ENCODE data around the gene TNS3.
"Not testable (repeated sequence)": the region's sequence is repeated elsewhere in the genome, so short reads cannot be mapped to it uniquely, and the experiment has no call there.

Gene TNS3

DNA sequence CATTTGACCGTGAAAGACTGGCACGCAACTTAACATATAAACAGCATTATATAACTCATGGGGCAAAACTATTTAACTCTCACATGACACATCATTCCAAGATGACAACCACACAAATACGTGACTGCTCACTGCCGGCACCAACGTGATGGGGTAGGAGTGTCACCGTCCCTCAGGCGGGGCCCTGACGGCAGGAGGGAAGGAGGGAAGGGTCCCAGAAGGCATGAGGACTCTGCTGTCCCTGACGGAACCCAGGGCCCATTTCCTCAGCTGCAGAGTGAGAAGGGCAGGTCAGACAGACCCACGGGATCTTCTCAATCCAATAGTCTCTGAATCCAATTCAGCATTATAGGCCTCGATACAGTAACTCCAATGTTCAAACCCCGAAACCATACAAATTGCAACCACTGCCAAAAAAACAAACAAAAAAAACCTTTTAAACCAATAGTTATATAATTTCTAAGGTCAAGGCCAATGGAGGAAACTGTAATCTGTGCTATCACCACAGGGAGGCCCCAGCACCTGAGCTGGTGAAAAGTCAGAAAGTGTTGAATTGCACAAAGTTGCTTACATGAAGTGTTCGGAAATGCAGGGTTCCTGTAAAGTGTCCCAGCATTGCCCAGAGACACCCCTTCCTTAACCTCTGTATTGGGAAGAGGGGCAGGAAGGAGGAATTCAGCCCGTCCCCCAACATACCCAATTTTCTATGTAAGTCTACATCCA lies 137.4 kb downstream of the TNS3 start:
- DNase-seq, result no peak

DNA sequence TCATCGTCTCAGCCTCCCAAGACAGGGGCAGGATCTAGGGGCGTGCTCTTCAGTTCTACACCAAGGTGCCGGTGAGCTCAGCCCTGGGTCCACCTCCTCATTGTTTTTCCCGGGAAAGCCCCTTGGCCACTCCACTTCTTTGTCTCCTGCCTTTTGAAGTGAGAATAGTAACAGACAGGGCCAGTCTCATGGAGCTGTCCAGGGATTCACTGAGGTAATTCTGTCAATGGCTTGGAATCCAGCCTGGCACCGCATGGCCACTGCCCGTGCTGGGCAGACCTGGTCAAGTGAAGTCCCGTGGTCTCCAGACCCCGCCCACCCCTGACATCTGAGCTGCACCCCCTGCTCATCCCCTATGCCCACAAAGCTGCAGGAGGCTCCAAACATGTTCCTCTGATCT lies 138.9 kb downstream of the TNS3 start:
- no peak for DNase-seq

DNA sequence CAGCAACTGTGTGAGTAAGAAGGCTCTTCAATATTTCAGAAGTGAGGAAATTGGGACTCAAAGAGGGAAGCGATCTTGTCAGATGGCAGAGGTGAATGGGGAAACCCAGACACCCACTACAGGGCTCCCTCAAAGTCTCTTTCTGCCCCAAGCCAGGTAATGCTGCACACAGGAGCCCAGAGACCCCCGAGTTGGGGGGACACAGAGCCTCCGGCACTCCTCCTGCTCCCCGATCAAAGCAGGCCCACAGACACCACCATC lies 139.4 kb downstream of the TNS3 start:
- DNase-seq, result no peak

DNA sequence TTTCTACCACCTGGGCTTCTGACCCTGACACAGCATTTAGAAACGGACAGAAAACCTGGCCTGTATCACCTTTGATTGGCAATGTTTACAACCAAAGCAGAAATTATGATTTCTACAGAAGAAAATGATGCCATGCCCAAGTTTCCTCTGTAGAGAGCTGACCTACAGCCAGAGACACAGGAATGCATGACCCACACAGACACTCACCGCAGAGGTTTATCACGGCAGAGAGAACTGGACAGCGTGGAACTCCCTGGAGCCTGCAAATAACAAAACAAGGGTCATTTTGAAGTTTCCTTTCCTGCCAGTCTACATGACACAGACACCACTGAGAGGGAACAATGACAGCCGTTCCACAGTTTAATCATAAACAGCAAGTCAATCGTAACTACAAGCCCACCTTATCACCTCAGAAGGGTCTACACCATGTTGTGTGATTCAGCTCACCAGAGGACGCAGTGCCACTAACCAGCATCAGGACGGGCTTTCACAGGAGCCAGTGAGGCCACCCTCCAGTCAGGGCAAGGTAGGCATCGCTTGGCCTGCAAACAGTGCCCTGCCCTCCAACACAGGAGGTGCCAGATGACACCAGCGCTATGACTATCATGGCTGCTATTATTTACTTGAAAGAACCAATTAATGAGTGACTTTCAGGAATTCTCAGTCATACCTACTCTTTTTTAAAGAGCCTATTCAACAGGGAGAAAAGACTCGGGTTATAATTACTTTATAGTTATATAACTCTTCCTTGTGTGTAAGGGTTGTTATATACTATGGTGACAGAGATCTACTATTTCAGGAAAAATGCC lies 139.9 kb downstream of the TNS3 start:
- DNase-seq, result no peak

DNA sequence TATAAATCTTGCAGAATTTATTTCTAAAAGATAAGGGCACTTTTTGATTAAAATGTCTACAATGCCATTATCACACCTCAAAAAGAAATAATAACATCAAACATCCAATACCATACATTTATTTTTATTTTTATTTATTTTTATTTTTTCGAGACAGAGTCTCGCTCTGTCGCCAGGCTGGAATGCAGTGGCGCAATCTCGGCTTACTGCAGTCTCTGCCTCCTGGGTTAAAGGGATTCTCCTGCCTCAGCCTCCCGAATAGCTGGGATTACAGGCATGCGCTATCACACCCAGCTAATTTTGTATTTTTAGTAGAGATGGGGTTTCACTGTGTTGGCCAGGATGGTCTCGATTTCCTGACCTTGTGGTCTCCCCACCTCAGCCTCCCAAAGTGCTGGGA lies 140.9 kb downstream of the TNS3 start:
- not testable (repeated sequence) for DNase-seq

DNA sequence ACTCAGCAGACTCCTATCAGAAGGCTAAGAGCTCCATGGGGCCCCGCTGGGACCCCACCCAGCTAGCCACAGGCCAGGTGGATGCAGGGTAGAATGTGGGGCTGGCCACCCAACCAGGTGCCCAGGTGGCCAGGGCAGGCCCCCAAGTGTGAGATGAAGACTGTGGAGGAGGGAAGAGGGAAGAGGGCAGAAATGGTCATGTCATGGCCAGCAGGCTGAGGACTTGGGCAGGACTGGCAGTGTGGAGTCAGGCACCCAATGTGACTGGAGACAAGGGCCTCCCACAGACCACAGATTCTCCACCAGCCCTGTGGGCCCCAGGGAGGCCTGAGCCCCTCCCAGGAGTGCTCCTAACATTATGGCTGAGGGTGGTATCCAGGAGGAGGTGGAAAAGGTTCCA lies 141.6 kb downstream of the TNS3 start:
- no peak for DNase-seq

DNA sequence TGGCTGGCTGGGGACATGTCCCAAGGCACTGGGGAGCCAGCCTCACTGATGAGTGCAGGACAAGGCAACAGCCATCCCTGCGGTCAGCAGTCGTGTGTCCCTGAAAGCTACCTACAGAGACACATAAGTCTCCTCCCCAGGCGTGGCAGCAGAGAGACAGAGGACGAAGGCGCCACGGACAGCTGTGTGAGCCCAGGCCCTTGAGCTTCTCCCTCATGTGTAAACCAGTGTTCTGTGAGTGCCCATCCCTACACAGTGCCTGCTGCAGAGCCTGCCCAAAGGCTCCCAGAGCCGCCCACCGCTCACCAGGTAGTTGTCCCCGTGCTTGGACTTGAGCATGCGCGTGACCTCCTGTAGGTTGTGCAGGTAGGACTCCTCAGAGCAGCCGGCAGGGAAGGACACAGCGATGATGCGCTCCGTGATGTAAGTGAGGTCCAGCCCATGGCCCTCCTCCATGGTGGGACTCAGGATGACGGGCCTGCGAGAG lies 142.7 kb downstream of the TNS3 start:
- no peak for DNase-seq

DNA sequence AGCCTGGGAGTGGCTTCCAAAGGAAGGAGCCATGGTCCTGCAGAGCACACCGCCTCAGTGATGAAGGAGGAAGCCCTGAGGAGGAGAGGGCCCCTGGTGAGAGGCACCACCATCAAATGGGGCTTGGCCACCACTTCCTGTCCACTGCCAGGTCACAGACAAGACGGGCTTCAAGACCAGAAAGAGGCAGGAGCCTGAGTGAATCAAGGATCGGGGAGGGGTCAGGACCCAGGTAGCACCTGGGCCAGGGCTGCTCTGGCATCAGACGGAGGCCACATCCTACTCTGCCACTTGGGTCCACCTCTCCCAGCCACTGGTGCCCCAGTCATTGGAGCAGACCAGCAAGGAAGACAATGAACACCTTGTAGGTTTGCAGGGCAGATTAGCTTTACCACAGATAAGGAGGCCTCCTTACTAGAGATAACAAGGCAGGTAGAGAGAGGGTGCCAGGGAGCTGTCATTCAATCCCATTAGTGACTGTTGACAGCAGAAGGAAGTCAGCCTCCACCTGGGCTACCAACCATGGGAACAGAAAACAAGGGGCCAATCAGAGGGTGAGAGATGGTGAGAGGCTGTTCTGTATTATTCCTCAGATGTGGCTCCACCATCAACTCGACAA lies 143.4 kb downstream of the TNS3 start:
- DNase-seq, result no peak

DNA sequence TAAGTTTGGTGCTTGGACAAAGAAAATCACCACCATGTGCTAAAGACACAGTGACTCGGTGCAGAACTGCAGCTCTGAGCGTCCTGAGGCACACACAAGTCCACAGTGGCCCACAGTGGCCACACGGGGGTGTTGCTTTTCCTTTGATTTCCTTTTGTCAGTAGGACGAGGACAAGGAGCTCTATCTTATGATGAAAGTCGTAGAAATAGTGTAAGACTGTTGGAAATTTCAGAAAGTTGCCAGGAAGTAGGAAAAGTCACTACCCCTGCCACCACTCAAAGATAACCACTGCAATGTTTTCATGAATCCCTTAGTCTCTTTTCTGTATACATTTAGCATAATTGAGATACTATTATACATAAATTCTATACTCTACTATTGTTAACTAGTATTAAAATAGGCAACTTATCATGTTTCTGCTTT lies 146.0 kb downstream of the TNS3 start:
- no peak for DNase-seq

DNA sequence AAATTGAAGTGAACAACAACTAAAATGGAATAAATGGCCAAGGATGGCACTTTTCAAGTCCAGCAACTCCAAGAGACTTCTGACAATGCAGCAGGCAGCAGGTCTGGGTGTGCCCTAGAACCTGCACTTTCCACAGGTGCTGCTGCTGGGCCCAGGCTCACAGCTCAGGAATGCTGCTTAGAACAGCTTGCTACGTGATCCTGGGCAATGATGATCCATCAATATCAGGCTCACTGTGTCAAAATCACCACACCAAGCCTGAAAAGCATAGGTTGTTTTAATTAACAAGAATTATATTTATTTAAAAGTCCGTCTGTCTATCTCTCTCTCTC lies 148.4 kb downstream of the TNS3 start:
- no peak for DNase-seq

DNA sequence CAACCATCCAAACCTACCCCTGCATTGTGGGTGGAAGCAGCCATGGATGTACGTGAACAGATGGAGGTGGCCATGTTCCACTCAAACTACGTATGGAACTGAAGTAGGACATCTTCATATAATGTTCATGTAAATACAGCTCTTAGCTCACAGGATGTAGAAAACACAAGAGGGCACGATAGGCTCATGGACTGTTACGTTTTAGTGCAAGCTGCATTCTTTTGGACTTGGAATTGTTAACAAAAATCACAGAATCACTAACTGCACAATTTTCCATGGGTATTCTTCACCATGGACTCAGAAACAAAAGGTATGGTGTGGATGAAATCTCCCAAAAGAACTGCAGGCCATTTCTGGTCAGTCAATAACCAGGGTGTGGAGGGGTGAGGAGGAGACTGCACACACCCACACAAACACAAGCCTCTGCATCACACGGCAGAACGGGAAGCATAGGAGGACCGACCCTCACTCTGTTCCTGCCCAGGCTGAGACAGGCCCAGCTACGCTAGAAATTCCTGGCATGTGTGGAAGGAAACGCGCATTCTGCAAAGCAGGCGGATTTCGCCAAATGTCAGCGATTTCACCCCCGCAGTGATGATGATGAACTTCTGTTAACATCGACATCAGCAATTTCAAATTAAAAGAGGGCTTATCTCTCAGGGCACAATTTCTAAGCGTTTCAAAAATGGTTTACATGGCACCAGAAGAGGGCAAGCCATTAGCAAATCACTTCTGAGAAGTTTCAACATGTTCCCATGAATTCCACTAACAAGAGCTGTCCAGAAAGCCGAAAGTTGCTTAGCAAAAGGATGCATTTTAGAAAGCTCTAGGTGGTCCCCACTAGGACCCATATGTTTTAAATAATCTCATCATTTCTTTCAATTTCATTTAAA lies 149.0 kb downstream of the TNS3 start:
- no peak for DNase-seq

DNA sequence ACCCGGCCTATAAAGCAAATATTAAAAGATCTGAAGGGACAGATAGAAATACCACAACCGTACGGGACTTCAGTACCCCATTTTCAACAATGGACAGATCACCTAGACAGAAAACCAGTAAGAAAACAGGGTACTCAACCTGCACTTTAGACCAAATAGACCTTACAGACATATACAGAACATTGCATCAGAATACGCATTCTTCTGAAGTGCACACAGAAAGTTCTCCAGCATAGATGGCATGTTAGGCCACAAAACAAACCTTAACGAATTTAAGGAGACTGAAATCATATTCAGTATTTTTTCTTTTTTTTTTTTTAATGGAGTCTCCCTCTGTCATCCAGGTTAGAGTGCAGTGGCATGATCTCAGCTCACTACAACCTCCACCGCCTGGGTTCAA lies 151.5 kb downstream of the TNS3 start:
- DNase-seq, result no peak

DNA sequence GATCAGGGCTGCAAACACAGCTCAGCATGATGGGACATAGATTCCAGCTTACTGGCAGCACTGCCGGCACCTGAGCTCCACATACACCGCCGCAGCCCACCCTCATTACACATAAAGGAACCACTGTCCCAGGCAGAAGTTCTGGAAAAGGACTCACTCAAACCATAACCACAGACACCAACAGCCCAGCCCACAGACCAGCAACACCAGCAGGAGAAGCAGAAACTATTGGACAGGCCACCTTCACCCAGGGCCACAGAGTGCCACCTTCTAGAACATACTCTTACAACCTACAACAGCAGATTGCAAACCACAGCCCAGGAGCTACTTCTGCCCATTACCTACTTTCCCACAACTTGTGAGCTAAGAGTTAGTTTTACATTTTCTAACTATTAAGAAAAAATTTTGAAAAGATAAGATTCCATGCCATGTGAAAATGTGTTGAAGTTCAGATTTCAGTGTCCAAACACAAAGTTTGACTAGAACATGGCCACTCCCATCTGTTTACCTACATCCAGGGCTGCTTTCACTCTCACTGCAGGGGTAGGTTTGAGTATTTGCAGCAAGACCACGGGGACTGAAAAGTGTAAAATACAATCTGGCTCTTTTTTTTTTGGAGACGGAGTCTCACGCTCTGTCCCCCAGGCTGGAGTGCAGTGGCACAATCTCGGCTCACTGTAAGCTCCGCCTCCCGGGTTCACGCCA lies 153.0 kb downstream of the TNS3 start:
- DNase-seq, result no peak

DNA sequence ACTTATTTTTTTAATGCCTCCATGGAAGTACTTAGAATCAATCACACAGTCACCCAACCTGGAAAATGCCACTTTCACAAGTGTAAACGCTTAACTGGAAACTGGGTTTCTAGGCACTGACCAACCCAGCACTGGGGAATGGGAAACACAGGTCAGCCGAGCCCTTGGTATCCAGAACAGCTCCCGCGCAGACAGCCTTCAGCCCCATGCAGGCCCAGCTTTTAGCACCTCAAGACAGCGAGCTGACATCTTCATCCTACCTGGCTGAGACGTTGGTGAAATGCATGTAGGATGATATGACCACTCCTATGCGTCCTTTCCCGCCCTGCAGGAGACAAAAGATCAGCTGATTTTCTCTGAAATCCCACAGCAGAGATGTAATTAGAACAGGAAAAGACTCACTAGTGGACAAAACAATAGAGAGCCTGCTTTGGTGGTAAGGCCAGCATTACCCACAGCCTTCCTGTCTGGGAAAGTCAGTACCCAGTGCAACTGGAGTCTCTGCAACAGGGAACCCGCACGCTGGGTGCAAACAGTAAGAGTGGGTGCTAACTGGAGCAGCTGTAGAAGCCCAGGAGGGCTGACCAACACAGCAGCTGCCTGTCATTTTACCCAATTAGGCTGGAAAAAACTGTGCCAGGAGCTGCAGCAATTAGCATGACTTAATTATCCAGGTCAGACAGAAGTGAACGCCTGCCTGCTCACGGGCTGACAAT lies 153.7 kb downstream of the TNS3 start:
- DNase-seq, result no peak

DNA sequence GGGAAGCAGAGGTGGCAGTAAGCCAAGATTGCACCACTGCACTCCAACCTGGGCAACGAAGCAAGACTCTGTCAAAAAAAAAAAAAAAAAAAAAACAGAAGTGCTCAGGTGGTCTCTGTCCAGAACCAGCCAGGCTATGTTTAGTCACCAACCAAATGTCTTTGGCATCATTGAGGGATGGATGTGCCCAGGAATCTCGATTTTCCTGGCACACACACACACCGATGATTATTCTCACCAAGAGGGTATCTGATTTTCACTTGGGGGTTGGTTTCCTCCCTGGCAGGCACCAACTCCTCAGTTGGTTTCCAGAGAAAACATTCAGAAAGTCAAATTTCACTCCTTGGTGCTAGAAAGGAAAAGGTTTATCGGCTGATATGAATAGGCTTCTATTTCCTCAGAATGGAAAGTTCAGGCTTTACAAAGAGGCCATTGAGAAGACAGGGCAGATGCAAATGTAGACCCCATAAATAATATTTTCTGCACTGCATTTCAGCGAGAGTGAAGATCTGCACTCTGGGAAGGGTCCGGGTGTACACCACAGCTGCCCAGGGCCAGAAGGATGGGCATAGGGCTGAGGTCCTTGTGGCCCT lies 154.8 kb downstream of the TNS3 start:
- DNase-seq, result no peak

DNA sequence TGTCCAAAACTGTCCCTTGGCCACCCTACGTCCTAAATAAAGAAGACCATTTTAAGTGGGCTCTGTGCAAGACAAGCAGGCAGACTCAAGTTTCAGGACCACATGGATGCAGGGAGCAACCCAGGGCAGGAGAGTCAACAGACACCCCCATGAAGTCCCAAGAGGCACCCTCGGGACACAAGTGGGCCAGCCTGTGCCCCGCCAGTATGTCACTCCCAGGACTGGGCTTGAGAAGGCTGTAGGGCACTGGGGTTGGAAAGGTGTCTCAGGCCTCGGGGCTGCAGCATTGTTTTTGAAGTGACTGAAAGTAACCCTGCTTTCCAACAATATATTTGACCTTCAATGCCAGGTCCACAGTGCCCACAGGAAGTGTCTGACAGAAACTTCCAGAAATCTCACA lies 157.4 kb downstream of the TNS3 start:
- DNase-seq, result no peak

DNA sequence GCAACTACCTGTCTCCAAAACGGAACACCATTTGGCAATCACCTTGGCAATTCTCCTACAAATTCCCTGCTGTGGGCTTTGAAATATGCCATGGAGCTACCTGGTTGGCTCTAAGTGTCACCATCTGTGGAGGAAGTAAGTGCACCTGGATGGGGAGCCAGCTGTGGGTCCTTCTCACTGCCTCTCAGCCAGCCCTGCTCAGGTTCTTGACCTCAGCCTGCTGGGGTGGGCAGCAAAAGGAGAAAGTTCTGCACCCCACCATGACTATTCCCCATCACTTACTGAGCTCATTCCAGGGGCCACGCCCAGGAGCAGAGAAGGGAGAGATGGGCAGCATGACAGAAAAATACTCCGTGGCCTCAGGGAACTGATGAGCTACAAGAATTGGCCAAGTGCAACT lies 158.7 kb downstream of the TNS3 start:
- no peak for DNase-seq

DNA sequence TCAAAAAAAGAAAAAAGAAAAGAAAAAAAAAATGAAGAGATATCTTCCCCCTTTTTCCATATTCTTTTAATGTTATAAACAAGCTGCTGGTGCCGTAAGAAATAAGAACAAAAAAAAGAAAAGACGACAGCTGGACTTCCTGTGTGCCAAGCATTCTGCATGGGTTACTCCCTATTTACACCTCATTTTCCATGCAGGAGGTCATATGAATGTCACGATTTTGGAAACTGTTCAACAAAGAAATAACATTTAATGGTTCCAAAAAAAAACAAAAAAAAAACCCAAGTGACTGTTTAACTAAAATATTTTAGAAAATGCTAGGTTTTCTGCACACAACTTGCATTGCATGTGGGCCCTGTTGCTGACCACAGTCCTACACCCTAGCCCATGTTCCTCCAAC lies 159.3 kb downstream of the TNS3 start:
- no peak for DNase-seq

DNA sequence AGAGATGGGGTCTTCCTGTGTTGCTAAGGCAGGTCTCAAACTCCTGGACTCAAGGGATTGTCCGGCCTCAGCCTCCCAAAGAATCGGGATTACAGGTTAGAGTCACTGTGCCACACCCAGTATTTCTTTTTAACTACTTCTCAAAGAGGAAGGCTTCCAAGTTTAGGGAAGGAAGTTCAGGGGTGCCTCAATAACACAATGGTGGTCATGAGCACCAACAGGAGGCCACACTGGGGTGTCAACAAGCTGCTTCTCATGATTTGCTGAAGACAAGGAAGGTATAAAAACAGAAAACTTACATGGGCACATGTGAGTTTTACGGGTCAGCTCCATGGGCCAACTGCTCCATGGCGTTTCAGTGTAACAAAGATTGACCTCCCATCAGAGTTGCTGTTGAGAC lies 160.5 kb downstream of the TNS3 start:
- no peak for DNase-seq

DNA sequence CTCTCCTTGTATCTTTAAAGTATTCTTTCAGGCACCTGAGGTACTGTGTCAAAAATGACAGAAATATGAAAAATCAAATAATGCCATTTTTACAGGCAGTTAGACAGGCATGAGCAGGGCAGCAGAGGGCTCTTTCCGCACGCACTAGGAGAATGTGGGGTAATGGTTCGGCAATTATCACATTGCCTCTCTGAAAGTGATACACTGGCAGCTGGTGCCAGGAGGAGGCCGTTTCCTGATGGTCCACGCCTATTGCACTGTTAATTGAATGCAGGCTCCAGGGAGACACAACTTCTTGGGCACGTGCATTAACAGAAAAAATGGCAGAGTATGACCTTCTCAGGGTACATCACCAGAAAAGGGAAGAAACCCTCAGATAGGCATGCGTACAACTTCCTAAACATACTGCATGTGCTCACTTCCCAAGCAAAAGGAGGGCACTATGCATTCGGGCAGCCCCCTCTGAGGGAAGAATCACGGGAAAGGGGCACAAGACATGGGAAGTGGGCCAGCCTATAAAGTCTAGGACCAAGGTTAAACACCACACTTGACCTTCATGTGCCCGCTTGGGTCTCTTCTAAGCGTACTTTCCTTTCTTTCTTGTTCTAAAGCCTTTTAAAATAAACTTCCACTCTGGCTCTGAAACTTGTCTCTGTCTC lies 161.7 kb downstream of the TNS3 start:
- DNase-seq, result no peak

DNA sequence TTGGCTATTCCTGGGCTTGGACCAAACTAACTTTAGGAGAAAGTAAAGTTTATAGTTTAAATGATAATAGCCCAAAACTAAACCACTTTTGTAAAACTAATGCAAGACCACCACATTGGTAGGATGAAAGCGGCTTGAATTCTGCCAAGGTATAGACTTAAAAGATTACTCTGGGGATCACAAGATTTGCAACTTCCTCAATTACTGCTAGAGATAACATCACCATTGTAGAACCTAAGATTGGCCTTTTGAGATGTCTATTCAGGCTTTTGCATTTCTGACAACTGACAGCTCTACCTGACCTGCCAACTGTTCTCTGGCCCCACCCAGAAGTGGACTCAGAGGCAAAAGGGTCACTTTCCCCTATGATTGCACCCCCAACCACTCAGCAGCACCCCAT lies 162.4 kb downstream of the TNS3 start:
- no peak for DNase-seq

All from DMS79 (cell line).